ENCODE data around the gene FAM20B.
A peak's percentile ranks its signal among the peaks of the same experiment; 100 is the strongest.

Gene FAM20B

DNA sequence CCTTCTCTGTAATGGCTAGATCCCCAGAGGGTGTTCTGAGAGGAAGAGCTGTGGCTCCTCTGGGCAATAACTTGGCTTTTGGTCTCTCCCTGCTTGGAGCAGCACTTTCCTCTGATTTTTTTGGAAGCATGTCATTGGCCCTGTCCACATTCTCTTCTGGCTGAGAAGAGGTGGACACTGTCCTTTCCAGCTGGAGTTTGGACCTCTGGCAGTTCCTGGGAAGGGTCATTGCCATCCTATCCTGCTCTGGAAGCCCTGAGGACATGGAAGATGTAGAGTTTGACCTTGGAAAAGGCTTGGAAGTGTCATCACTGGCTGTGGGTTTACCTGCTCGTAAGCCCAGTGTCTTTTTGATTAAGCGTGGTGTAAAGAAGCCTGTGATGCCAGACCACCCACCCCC lies 83.0 kb downstream of the FAM20B start:
- Histone ChIP-seq H3K27ac (ENCODE audit: low read length) (no peak overlapping the region), H3K4me1 (ENCODE audit: control insufficient read depth, insufficient read depth, low read length) (no peaks in the 10 kb centered on the region), H3K27me3 (ENCODE audit: control insufficient read depth, insufficient read depth, low read length) (no peaks in the 10 kb centered on the region), H3K4me3 (ENCODE audit: low read length) (no peak overlapping the region), H3K9me3 (ENCODE audit: control insufficient read depth, insufficient read depth, low read length) (no peaks in the 10 kb centered on the region), H3K36me3 (ENCODE audit: control insufficient read depth, insufficient read depth, low read length) (peaks cover 16% of the 10 kb centered on the region)
- DNase-seq (ENCODE audit: low read depth, low spot score): no peak
- WGBS (ENCODE audit: insufficient coverage, insufficient read length): no CpG with 5 or more reads among the region's 2 CpGs

DNA sequence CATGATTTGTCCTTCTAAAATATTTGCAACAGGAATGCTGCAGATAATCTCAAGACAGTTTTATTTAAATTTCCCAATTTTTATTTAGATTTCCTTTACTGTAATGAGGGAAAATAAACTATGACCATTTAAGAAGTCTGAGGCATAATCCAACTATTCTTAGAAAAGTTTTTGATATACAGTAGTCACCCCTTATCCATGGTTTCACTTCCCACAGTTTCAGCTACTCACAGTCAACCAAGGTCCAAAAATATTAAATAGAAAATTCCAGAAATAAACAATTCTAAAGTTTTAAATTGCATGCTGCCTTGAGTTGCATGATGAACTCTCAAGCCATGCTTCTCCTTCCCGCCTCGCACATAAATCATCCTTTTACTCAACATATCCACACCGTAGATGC lies 89.5 kb downstream of the FAM20B start:
- Histone ChIP-seq H3K27me3 (ENCODE audit: control insufficient read depth, insufficient read depth, low read length) (no peaks in the 10 kb centered on the region), H3K4me3 (ENCODE audit: low read length) (no peak overlapping the region), H3K4me1 (ENCODE audit: control insufficient read depth, insufficient read depth, low read length) (peaks cover 2% of the 10 kb centered on the region), H3K36me3 (ENCODE audit: control insufficient read depth, insufficient read depth, low read length) (no peaks in the 10 kb centered on the region; the same call in 1 of the 2 replicates), H3K27ac (ENCODE audit: low read length) (no peak overlapping the region), H3K9me3 (ENCODE audit: control insufficient read depth, insufficient read depth, low read length) (no peaks in the 10 kb centered on the region)
- no peak for DNase-seq (ENCODE audit: low read depth, low spot score)
- 100% methylated on average over 3 of the region's 3 CpGs for WGBS (ENCODE audit: insufficient coverage, insufficient read length)

DNA sequence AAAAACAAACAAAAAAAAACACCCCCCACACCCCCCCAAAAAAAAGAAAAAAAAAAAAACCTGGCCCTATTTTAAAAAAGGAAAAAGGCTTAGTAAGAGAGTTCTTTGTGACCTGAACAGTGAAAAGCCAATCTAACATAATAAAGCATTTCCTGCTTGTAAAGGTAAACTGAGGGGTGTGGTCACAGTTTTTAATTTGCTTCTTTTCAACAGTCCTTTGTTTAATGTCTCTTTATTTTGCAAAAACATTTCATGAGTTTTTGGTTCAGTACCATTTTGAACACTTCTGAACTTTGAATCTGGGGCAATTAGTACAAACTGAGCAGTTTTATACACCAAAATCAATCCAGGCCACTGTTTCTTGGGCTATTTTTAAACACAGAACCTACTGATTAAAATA lies 93.8 kb downstream of the FAM20B start:
- Histone ChIP-seq H3K27ac (ENCODE audit: low read length) (no peak overlapping the region), H3K9me3 (ENCODE audit: control insufficient read depth, insufficient read depth, low read length) (no peaks in the 10 kb centered on the region), H3K4me1 (ENCODE audit: control insufficient read depth, insufficient read depth, low read length) (peaks cover 2% of the 10 kb centered on the region), H3K4me3 (ENCODE audit: low read length) (no peak overlapping the region), H3K27me3 (ENCODE audit: control insufficient read depth, insufficient read depth, low read length) (no peaks in the 10 kb centered on the region), H3K36me3 (ENCODE audit: control insufficient read depth, insufficient read depth, low read length) (no peaks in the 10 kb centered on the region; the same call in 1 of the 2 replicates)
- no peak for DNase-seq (ENCODE audit: low read depth, low spot score)

DNA sequence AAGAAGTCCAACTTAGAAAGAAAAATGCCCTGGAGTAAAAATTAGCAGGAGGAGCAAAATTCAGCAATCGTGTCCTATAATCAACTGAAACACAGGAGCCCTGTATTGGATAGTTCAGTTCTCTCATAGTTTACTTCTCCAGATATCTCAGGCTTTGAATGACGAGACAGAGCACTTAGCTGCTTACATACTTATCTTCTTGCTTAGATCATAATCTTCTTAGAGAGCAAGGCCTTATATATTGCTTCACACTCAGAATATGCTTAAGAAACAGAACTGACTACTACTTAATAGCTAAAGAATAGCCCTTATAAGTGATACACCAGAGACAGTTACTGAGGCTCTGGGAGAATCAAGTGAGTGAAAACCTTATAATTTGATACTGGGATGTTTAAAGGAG lies 95.0 kb downstream of the FAM20B start:
- Histone ChIP-seq H3K27me3 (ENCODE audit: control insufficient read depth, insufficient read depth, low read length) (no peaks in the 10 kb centered on the region), H3K27ac (ENCODE audit: low read length) (no peak overlapping the region), H3K4me1 (ENCODE audit: control insufficient read depth, insufficient read depth, low read length) (peaks cover 2% of the 10 kb centered on the region), H3K4me3 (ENCODE audit: low read length) (no peak overlapping the region), H3K36me3 (ENCODE audit: control insufficient read depth, insufficient read depth, low read length) (no peaks in the 10 kb centered on the region; the same call in 1 of the 2 replicates), H3K9me3 (ENCODE audit: control insufficient read depth, insufficient read depth, low read length) (no peaks in the 10 kb centered on the region)
- DNase-seq (ENCODE audit: low read depth, low spot score): no peak
- no CpG with 5 or more reads among the region's 2 CpGs for WGBS (ENCODE audit: insufficient coverage, insufficient read length)

DNA sequence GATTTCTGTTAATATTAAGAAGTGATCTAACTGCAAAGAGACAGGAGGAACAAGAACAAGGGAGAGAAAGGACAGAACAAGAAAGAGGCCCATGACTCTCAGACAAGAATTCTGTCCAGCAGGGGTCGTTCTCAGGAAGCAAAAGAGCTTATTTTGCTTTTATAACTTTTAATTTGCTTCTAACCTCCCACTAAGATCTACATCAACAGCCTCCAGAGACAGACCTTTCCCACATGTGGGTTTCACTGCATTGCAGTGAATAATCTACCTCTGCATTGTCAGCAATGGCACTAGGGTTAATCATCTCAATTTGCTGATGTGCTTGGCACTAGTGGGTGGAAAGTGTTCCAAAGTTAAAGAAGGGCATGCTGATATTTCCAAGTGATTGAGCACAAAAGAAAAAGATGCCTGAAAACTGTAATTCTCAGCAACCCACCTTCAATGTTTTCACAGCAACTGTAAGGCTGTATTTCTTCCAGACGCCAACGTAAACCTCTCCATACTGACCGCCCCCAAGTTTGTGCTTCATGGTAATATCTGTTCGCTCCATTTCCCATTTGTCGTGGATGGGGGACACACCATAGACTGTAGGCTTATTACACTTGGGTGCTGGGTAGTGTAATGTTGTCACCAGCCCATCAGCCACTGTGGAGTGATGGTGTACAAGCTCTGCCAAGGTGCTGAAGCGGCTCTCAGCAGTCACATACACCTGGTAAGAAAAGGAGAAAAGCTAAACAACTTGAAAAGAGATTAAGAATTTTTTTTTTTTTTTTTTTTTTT lies 95.7 kb downstream of the FAM20B start:
- DNase-seq (ENCODE audit: low read depth, low spot score): peak; percentile 13

DNA sequence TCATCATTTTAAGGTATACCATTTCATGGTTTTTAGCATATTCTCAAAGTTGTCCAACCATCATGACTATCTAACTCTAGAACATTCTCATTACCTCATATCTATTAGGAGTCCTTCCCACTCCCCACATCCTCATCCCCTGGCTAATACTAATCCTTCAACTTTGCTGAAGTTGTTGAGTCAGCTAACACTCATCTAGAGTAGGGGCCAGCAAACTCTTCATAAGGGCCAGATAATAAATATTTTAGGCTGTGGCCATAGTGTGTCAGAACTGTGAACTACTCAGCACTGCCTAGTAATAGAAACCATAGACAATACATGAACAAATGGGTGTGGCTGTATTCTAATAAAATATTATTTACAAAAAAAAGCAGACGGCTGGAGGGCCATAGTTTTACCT lies 99.2 kb downstream of the FAM20B start:
- WGBS (ENCODE audit: insufficient coverage, insufficient read length): no CpG with 5 or more reads among the region's 1 CpG
- H3K27ac ChIP-seq (ENCODE audit: low read length): no peak overlapping the region
- no peak for DNase-seq (ENCODE audit: low read depth, low spot score)
- H3K36me3 ChIP-seq (ENCODE audit: control insufficient read depth, insufficient read depth, low read length): no peaks in the 10 kb centered on the region
- H3K4me1 ChIP-seq (ENCODE audit: control insufficient read depth, insufficient read depth, low read length): no peaks in the 10 kb centered on the region
- H3K4me3 ChIP-seq (ENCODE audit: low read length): no peak overlapping the region
- no peaks in the 10 kb centered on the region for H3K27me3 ChIP-seq (ENCODE audit: control insufficient read depth, insufficient read depth, low read length)
- H3K9me3 ChIP-seq (ENCODE audit: control insufficient read depth, insufficient read depth, low read length): no peaks in the 10 kb centered on the region

More for the DNA sequence above, 95.7 kb downstream of the FAM20B start:
- no peaks in the 10 kb centered on the region for H3K27me3 ChIP-seq (ENCODE audit: control insufficient read depth, insufficient read depth, low read length)
- no peak overlapping the region for H3K4me3 ChIP-seq (ENCODE audit: low read length)
- no peak overlapping the region for H3K27ac ChIP-seq (ENCODE audit: low read length)
- no CpG with 5 or more reads among the region's 7 CpGs for WGBS (ENCODE audit: insufficient coverage, insufficient read length)
- no peaks in the 10 kb centered on the region for H3K9me3 ChIP-seq (ENCODE audit: control insufficient read depth, insufficient read depth, low read length)
- peaks cover 2% of the 10 kb centered on the region for H3K4me1 ChIP-seq (ENCODE audit: control insufficient read depth, insufficient read depth, low read length)
- H3K36me3 ChIP-seq (ENCODE audit: control insufficient read depth, insufficient read depth, low read length): no peaks in the 10 kb centered on the region; the same call in 1 of the 2 replicates
